Lower leg skin (tissue), 3 donors: Measurements from ENCODE around the gene TRIO.

Experiments
- POLR2A ChIP-seq, 2 donors: fragments of 450-650 bp; IDR thresholded peaks; one replicate each; pipeline ENCODE4 v1.6.1; 2016 to 2017; ENCODE audit warnings: antibody characterized with exemption in 2 of 2, mild to moderate bottlenecking in 1 of 2, moderate library complexity in 1 of 2
- TF ChIP-seq, protein P1 (sequence below), 3 donors: fragments of 450-650 bp; IDR thresholded peaks; one replicate each; pipeline ENCODE4 v1.5.1; 2016; ENCODE audit warnings: antibody characterized with exemption in 3 of 3, mild to moderate bottlenecking in 3 of 3, moderate library complexity in 2 of 3

DNA sequence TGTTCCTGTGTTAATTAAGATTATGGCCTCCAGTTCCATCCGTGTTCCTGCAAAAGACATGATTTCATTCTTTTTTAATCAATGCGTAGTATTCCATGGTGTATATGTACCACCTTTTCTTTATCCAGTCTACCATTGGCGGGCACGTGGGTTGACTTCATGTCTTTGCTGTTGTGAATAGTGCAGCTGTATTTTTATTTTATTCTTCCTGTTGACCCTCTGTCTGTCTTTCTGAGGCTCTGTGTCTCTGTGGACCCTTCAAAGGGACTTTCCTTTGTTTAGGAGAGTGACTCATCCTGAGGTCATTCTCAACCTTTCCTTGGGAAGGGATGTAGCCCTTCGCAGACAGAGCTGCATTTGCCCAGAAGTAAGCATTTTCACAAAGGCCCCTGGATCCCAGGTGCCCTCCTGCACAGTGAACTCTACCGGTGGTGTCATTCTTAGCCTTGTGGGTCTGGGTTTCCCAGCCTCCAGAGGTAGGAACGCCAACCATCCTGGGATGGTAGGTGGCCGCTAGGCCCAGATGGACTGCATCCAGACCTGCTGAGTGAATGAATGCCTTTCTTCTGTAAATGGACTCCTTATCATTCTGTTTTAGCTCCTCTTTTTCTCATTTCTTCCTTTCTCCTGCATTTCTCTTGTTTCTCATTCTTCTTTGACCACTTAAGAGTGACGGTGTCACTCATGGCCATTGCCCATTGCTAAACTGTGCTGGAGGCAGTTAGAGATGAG lies 22.4 kb downstream of the TRIO start:
- TF ChIP-seq, protein P1, sequence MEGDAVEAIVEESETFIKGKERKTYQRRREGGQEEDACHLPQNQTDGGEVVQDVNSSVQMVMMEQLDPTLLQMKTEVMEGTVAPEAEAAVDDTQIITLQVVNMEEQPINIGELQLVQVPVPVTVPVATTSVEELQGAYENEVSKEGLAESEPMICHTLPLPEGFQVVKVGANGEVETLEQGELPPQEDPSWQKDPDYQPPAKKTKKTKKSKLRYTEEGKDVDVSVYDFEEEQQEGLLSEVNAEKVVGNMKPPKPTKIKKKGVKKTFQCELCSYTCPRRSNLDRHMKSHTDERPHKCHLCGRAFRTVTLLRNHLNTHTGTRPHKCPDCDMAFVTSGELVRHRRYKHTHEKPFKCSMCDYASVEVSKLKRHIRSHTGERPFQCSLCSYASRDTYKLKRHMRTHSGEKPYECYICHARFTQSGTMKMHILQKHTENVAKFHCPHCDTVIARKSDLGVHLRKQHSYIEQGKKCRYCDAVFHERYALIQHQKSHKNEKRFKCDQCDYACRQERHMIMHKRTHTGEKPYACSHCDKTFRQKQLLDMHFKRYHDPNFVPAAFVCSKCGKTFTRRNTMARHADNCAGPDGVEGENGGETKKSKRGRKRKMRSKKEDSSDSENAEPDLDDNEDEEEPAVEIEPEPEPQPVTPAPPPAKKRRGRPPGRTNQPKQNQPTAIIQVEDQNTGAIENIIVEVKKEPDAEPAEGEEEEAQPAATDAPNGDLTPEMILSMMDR (IDR thresholded peaks at IDR 0.05): no peak
- no peak for TF ChIP-seq POLR2A (IDR thresholded peaks at IDR 0.05)
